ENCODE data around the gene PLA2G12A. TPM values are rescaled to one million over a fixed set of nuclear protein-coding genes. Genes with fewer than 3 reads are reported as not detected.

The PLA2G12A gene
- total and polyA plus RNA-seq, 2 of the 8 experiments (the other 6 are each of a cell fraction or from before 2014, with no cell fraction given): 26.6 to 47.2 TPM

- Histone ChIP-seq H4K20me1 (replicated peaks in 1 of 2; ENCODE audit: control insufficient read depth in 1 of 2, insufficient read depth in 2 of 2, low read length in 2 of 2) (no peaks in the 10 kb centered on the region), H3K18ac (ENCODE audit: extremely low read depth, low read length) (no peak overlapping the region), H2BK12ac (ENCODE audit: low read depth, low read length) (no peak overlapping the region), H3K79me2 (ENCODE audit: control insufficient read depth in 1 of 2, insufficient read depth in 2 of 2, low read length in 2 of 2) (no peaks in the 10 kb centered on the region), H4K91ac (replicated peaks; ENCODE audit: insufficient read length, low read length) (no peak overlapping the region), H2BK15ac (ENCODE audit: low read length) (no peak overlapping the region), H4K5ac (ENCODE audit: insufficient read length, low read depth, low read length) (no peak overlapping the region), H2AK5ac (ENCODE audit: low read depth, low read length) (no peak overlapping the region), H3K4me2 (ENCODE audit: insufficient read depth in 1 of 2, low read depth in 2 of 2, low read length in 2 of 2) (no peak overlapping the region), H3K9ac (replicated peaks in 1 of 4; ENCODE audit: extremely low read depth in 1 of 4, low read depth in 3 of 4, low read length in 3 of 4) (no peak overlapping the region), H3K4me1 (replicated peaks in 1 of 4; ENCODE audit: control insufficient read depth in 3 of 4, insufficient read depth in 4 of 4, low read length in 3 of 4) (no peaks in the 10 kb centered on the region), H3K23ac (ENCODE audit: insufficient read length) (no peak overlapping the region), H2BK20ac (ENCODE audit: low read length) (no peak overlapping the region), H3K14ac (ENCODE audit: insufficient read length) (no peak overlapping the region), H3K56ac (replicated peaks; ENCODE audit: insufficient read length, low read depth, low read length) (no peak overlapping the region), H3K36me3 (ENCODE audit: control insufficient read depth in 2 of 4, insufficient read depth in 4 of 4, low read length in 3 of 4) (no peaks in the 10 kb centered on the region), H3K23me2 (ENCODE audit: low read depth, low read length) (no peaks in the 10 kb centered on the region), H2AFZ (ENCODE audit: low read length) (no peak overlapping the region), H3K9me3 (ENCODE audit: insufficient read depth in 2 of 2, low read depth in 1 of 2, low read length in 1 of 2) (no peaks in the 10 kb centered on the region), H2BK5ac (ENCODE audit: low read depth, low read length) (no peak overlapping the region), H3K79me1 (ENCODE audit: low read depth, low read length) (no peaks in the 10 kb centered on the region), H3K4ac (replicated peaks; ENCODE audit: insufficient read length, low read depth, low read length) (no peak overlapping the region), H3K4me3 (ENCODE audit: extremely low read depth in 1 of 4, insufficient read depth in 2 of 4, low read depth in 3 of 4, low read length in 4 of 4) (no peak overlapping the region), H4K8ac (ENCODE audit: extremely low read depth, insufficient read depth, low read length) (no peak overlapping the region), H2BK120ac (replicated peaks; ENCODE audit: low read depth, low read length) (no peak overlapping the region), H3K27me3 (replicated peaks in 1 of 4; ENCODE audit: control insufficient read depth in 3 of 4, extremely low read depth in 1 of 4, insufficient read depth in 3 of 4, low read length in 3 of 4) (no peaks in the 10 kb centered on the region), H3K27ac (ENCODE audit: low read depth, low read length) (no peak overlapping the region)
- WGBS, 2 experiments (ENCODE audit: extremely low coverage in 1 of 2, insufficient coverage in 1 of 2, insufficient read length in 1 of 2, insufficient replicate concordance in 2 of 2, low coverage in 1 of 2, low lambda C conversion rate in 2 of 2, missing lambda C conversion rate in 1 of 2): 88% methylated on average over 5 of the region's 5 CpGs; no CpG with 5 or more reads in 1 of the 2 experiments
- DNase-seq (ENCODE audit: low read depth in 1 of 2, low spot score in 2 of 2): no peak
- CTCF ChIA-PET (ENCODE audit: partially characterized antibody): interaction anchor here (1.0 kb wide), 1 partner anchor 39 kb away, joined by 3 read pairs; no protein-coding TSS in a partner anchor
- TF ChIP-seq HDAC2 (IDR thresholded peaks at IDR 0.05; ENCODE audit: borderline replicate concordance in 1 of 2, low read depth in 2 of 2, low read length in 2 of 2) (no peak), BRCA1 (IDR thresholded peaks at IDR 0.05; ENCODE audit: low read depth, low read length) (no peak), ATF2 (IDR thresholded peaks at IDR 0.05; ENCODE audit: low read length) (no peak), JUND (IDR thresholded peaks at IDR 0.05; ENCODE audit: low read length) (no peak), CTCF (IDR thresholded peaks at IDR 0.05; ENCODE audit: control extremely low read depth in 1 of 3, insufficient read depth in 1 of 3, low read depth in 1 of 3, low read length in 3 of 3) (no peak), FOSL1 (IDR thresholded peaks at IDR 0.05; ENCODE audit: insufficient read depth, low read depth, low read length) (no peak), YY1 (IDR thresholded peaks at IDR 0.05; ENCODE audit: low read depth, low read length) (no peak), CBX5 (IDR thresholded peaks at IDR 0.05; ENCODE audit: low read depth, low read length) (no peak), NRF1 (IDR thresholded peaks at IDR 0.05; ENCODE audit: low read depth, low read length) (no peak)
- POLR2A ChIA-PET (ENCODE audit: partially characterized antibody): no interaction called here
- FAIRE-seq: no peak
Observed at GRCh38 chr4:109764789-109765402, 35.0 kb upstream of the PLA2G12A start.
